T-helper 22 cell (primary cell): ENCODE results near the gene HOXC5.

Experiments used
- DNase-seq: peaks from one replicate; pipeline ENCODE4 v3.0.0-alpha.2; 2020; ENCODE audit warnings: low read depth

Gene HOXC5

DNA sequence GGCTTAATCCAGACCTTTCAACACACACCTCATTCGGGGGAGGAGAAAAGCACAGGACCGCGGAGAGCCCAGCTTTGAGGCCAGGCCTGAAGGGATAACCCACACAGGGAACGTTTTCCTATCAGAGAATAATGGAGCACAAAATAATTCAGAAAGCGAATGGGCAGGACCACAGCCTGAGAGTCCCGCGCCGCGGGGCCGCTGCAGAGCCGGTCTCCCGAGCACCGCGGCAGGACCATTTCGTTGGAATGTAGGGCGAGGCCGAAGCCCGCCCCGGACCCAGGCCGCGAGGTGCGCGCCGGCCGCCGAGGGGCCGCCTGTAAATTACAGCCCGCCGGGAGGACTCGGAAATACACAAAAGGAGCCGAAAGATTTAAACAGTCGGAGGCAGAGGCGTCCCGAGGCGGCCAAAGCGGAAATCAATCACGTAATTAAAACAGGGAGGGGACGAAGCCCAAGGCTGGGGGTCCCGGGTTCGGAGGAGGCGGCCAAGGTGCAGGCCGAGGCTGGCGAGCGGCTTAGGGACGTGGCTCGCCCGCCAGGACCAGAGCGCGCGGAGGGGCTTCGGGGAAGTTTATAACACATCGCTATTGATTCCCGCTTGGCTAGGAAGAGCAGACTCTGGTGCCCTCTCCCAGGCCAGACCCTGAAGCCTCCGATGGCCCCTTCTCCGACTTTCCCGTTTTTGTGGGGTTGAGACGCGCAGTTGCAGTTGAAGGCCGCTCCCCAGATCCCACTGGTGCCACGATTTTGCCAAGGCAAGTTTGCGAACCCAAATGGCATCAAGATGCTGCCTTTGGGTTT lies 14.5 kb downstream of the HOXC5 start:
- DNase-seq: no peak

GRCh38 chr12:54047964-54048303 lies 15.1 kb downstream of the HOXC5 start:
- no peak for DNase-seq

- no peak for DNase-seq
Measured at GRCh38 chr12:54048406-54049093, 15.7 kb downstream of the HOXC5 start.

DNA sequence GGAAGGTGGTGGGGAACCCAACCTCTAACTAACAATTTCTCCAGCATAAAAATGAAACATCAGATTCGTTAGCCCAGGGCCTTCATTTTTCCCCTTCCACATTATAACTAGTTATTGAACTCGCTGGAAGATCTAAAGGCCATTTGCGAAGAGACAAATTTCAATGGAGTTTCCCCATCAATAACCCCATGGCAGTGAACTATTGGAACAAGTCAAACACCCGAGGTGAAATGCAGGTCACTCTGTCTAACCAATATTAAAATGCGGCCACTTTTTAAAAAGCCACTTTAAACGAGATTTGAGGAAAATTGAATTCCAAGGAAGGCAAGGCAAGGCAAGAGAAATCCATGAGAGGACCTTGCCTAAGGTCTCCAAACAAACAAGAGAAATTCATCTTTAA lies 16.3 kb downstream of the HOXC5 start:
- no peak for DNase-seq

DNA sequence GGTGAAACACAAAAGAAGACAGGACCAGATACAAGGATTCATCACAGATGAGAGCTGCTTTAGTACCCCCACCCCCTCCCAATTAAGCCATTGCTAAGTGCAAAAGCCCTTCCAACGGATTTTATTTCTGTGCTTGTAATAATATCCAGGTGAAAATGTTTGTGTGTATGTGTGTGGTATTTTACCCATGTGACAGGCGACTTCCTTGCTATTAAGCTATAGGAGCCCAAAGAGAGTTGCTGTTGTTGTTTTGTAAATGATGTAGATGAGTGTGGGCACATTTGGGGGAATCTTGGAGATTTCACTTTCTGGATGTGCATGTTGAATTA lies 17.6 kb downstream of the HOXC5 start:
- no peak for DNase-seq

- DNase-seq: no peak
Measured at GRCh38 chr12:54051026-54051842, 18.4 kb downstream of the HOXC5 start.

DNA sequence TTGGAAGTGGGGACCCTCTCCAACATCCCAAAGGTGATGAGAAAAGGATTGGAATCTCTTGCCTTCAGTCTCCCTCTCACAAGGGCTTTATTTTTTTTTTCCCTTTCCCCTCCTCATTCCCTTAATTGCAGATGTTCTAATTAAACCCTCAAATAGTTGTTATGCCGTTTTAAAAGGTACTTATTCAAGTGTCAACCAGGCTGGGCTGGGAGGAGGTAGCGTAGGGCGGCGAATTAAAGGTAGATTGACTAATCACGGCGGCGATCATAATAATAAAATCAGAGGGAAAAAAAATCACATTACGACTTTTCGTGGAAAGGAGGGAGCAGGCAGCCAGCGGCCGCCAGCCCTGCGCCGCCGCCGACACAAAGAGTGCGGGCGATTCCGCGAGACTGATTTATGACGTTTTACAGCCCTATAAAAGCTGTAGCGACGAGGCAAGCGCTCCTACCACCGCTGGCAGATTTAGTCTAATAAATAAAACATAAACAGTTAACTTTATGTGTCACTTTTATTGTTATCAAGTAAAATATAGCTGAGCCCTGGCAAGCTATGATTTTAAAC lies 19.1 kb downstream of the HOXC5 start:
- no peak for DNase-seq

DNA sequence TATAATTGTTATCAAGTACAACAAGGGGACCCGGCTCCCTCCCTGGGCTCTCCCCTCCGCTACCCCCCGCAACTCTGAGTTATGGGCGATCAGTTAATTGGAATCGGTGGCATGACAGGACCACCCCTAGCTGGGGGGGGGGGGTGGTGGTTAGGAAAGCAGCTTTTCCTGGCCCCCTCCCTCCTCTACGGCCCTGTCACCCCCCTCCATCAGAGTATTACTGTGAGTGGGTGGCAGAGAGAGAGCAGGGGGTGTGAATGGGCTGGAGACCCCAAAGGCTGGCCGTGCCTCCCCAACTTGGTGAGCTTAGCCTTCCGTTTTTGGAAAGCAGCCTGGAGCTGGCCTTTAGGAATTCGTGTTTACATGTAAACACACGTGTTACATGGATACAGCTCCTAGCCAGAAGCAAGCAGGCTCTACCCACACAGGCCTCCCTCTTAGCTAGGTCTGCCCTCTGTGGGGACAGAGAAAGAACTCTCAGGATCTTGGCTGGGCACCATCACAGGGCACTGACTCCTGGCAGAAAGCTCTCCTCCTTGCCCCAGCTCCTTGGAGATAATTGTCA lies 19.7 kb downstream of the HOXC5 start:
- DNase-seq: no peak

DNA sequence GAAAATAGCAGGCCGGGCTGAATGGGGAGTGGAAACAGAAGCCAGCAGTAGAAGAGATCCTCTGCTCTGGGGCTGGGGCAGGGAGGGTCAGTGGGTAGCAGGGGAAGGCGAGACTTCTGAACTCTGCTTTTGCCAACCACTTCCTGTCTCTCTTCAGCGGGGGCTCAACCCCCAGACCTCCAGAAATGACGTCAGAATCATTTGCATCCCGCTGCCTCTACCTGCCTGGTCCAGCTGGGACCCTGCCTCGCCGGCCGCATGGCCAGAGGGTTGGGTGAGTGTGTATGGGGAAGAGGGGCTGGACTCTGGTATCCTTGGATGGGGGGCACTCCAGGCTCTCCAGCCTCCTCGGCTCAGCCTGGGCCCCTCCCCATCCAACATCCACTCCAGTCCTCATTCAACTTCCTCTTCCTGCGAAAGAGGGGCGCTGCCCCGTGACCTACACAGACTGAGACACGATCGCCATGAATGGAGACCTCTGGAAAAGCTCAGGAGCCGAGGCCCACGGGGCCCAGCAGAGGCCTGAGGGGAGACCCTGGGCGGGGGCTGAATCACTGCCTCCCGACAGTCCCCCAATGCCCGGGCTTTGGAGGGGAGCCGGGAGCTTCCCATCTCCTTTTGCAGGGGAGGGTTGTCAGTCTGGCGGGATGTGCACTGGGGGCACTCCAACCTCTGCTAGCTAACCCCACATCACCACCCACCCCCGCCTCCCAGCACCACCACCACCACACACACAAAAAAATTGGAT lies 20.3 kb downstream of the HOXC5 start:
- DNase-seq: no peak

GRCh38 chr12:54053751-54054741 lies 21.2 kb downstream of the HOXC5 start, which contains the start of gene HOXC4:
HOXC4 (plus strand) TSS chr12:54053835; CDS start chr12:54053923, 88 bp downstream.
- DNase-seq: no peak

DNA sequence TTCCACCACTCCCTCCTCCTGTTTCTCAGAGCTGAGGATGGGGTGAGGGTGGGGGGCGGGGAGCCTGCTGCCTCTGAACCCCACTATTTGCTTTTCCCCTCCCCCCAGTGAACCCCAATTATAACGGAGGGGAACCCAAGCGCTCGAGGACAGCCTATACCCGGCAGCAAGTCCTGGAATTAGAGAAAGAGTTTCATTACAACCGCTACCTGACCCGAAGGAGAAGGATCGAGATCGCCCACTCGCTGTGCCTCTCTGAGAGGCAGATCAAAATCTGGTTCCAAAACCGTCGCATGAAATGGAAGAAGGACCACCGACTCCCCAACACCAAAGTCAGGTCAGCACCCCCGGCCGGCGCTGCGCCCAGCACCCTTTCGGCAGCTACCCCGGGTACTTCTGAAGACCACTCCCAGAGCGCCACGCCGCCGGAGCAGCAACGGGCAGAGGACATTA lies 21.9 kb downstream of the HOXC5 start:
- no peak for DNase-seq

- no peak for DNase-seq
Measured at GRCh38 chr12:54055552-54055951, 22.7 kb downstream of the HOXC5 start.

DNA sequence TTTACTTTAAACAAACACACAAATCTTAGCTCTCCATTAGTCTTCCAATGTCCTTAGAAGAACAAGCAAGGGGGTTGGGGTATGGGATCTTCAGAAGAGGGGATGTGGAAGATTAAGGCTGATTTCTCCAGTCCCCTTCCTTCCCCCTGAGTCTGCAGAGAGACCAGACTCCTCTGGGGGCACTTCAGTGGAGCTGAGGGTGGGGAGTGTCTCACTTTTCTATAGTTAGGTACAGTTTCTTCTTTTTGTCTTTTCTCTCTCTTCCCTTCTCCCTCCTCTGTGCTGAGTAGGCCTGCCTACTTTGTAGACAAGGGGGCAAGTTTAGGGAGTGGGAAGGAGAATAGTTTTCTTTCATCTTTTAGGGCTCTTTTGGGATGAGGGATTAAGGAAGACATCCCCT lies 23.3 kb downstream of the HOXC5 start:
- DNase-seq: no peak

DNA sequence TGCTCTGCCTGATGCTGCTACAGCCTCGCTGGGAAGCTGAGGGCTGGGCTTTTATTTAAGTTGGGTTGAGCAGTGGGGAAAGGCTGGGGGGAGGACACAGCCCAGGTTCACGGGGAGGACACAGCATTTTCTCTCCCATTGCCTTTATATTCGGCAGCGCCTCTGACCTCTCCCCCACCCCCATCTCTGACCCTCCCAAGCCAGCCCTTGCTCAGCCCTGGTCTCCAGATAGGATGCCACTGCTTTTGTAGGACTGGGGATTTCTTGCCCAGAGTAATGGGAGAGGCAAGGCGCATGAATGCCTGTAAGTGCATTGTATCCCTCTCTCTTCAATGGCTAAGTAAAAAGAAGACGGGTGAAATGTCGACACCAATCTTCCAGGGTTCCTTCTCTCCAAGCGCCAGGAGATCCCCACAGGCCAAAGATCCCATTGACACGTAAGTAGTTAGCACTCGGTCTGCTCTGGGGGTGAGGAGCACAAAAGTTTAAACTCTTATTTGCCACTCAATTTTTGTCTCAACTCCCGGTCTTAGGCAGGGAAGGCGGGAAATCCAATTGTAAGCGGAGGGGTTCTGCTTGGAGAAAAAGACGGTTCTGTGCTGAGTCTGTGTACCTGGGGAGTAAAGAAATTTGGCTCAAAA lies 25.4 kb downstream of the HOXC5 start:
- DNase-seq: no peak

DNA sequence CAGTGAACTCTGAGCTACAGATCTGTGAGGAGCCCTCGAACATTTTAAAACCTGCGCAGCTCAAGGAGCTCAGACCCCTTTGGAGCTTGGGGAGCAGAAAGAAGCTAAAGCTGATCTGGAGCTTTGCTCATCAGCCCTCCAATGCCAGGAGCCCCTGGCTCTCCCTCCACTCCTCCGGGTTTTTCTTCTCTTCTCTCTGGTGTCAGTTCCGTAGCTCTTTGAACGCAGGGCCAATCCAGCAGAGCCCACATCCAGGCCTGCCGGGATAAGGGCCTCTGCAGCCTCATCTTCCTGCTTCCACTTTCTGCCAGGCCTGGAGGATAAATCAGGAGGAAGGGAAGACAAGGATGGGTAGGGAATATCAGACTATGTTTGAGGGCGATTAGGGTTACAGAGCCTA lies 26.8 kb downstream of the HOXC5 start:
- no peak for DNase-seq

DNA sequence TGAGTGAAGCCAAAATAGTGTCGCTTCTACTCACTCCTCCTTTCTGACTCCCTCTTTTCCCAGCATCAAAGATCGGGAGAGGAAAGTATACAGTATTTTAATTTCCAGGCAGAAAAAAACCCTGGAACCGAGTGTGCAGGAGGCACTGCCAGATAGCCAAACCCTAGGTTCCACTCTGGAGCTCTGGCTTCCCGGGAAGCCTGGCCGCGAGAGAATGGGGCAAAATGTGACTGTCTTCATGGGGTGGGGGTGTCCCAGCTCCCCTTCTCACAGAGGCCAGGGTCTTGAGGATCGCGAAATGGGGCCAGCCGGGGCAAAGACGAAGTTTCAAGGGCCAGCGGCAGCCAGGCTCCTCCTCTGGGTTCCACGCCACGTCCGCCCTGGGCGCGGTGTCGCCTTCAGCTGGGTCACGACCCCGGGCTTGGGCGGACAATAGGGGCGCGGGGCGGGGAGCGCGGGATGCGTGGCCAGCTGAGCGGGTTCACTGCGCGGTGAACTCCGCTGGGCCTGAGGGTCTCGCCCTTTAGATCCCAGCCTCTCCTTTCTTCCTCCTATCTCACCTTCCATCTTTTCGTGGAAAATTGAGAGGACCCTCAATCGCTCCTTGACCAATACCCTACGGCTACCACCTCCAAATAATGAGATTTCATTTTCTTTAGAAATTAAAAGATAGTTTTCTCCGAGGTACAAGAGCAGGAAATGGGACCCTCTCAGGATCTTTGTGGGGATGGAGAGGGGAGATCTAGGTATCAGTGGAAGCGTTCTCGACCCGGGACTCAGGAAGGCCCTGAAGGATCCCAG lies 27.5 kb downstream of the HOXC5 start:
- DNase-seq: no peak

GRCh38 chr12:54060975-54061778 lies 28.3 kb downstream of the HOXC5 start:
- DNase-seq: no peak

DNA sequence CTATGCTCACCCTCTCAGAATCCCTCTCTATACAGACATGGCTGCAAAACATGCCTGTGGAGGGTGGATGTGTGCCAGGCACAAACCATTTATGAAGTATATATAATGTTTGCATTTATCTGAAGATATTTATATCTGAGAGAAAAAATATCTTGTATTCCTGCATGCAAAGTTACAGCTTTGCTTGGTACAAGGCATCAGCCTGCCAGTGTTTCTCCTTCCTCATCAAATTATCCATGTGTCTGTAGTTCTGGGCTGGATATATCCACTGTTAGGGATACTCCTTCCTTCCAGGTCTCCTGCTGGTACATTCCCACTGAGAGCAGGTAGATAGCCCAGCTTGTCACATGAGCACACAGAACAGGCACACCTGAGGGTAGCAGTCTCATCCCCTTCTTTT lies 32.8 kb downstream of the HOXC5 start:
- DNase-seq: no peak
